M059J (cell line): ENCODE results near the gene BROX. TPM values are rescaled to one million over a fixed set of nuclear protein-coding genes. Genes with fewer than 3 reads are reported as not detected.
"Not testable (repeated sequence)": the region's sequence is repeated elsewhere in the genome, so short reads cannot be mapped to it uniquely, and the experiment has no call there.

ENCODE experiments used
- DNase-seq: peaks from one replicate; pipeline ENCODE4 v3.0.0-alpha.2; 2012; ENCODE audit warnings: low read depth
- total RNA-seq: library from RNA; depleted of rRNA; stranded (reverse); fragments of >200 nt; shearing (Covaris generic); gene quantifications from 2 replicates; pipeline ENCODE4 v1.2.3, GENCODE V29; 2014; rRNA removed

The BROX gene
- 61.7 and 82.1 TPM in 2 replicates for total RNA-seq

- peak; percentile 83 for DNase-seq
Observed at GRCh38 chr1:222712253-222713090, at the start of gene BROX, which contains the start of gene AIDA. Gene BROX (plus strand): TSS chr1:222712564. CDS start chr1:222715700, 3,136 bp downstream. Gene AIDA (minus strand): TSS chr1:222712491. CDS start chr1:222712317, 174 bp downstream.

GRCh38 chr1:222663431-222663934 is 48.9 kb upstream of the BROX start:
- DNase-seq, result no peak

- peak; percentile 14 for DNase-seq
Observed at GRCh38 chr1:222665964-222666363, 46.4 kb upstream of the BROX start.

GRCh38 chr1:222668184-222668583 is 44.2 kb upstream of the BROX start:
- DNase-seq, result not testable (repeated sequence)

GRCh38 chr1:222669107-222669506 is 43.3 kb upstream of the BROX start:
- DNase-seq, result not testable (repeated sequence)

- no peak for DNase-seq
Observed at GRCh38 chr1:222670110-222670509, 42.3 kb upstream of the BROX start.

- DNase-seq, result no peak
Observed at GRCh38 chr1:222680080-222680479, 32.3 kb upstream of the BROX start.

- DNase-seq, result no peak
Observed at GRCh38 chr1:222691016-222691415, 21.3 kb upstream of the BROX start.

- DNase-seq, result no peak
Observed at GRCh38 chr1:222694927-222695326, 17.4 kb upstream of the BROX start.

- DNase-seq, result no peak
Observed at GRCh38 chr1:222696741-222697140, 15.6 kb upstream of the BROX start.

GRCh38 chr1:222697203-222697602 is 15.2 kb upstream of the BROX start:
- no peak for DNase-seq

GRCh38 chr1:222697826-222698225 is 14.5 kb upstream of the BROX start:
- DNase-seq, result no peak

GRCh38 chr1:222702210-222702609 is 10.2 kb upstream of the BROX start:
- DNase-seq, result no peak

GRCh38 chr1:222704260-222704659 is 8.1 kb upstream of the BROX start:
- no peak for DNase-seq

GRCh38 chr1:222706815-222707214 is 5.5 kb upstream of the BROX start:
- no peak for DNase-seq

GRCh38 chr1:222709700-222710153 is 2.6 kb upstream of the BROX start:
- no peak for DNase-seq

GRCh38 chr1:222711319-222712252 is 778 bp upstream of the BROX start:
- peak; percentile 78 for DNase-seq

GRCh38 chr1:222713091-222713961 is 962 bp downstream of the BROX start:
- DNase-seq, result peak; percentile 97

GRCh38 chr1:222716393-222716792 is 4.0 kb downstream of the BROX start:
- no peak for DNase-seq

GRCh38 chr1:222728746-222729145 is 16.4 kb downstream of the BROX start:
- DNase-seq, result no peak

- no peak for DNase-seq
Observed at GRCh38 chr1:222730866-222731265, 18.5 kb downstream of the BROX start.
